ENCODE measurements around the gene BNC2.

- no peak for TF ChIP-seq CTCF (IDR thresholded peaks at IDR 0.05; ENCODE audit: insufficient read depth, low read depth, low read length)
- TF ChIP-seq EZH2 (IDR thresholded peaks at IDR 0.05; ENCODE audit: insufficient read depth, low read length) = no peak
Measured at GRCh38 chr9:16708656-16709435, 161.6 kb downstream of the BNC2 start.

Data from astrocyte (in vitro differentiated cells and primary cell).